GM13976 (cell line): Measurements from ENCODE around the gene PCSK6.
"Not testable (repeated sequence)": the region's sequence is repeated elsewhere in the genome, so short reads cannot be mapped to it uniquely, and the experiment has no call there.

ENCODE experiments used
- DNase-seq: peaks from one replicate; pipeline ENCODE4 v3.0.0; 2012; ENCODE audit warnings: low spot score
- in situ Hi-C: fragments of 300-500 bp; cut with MboI; formaldehyde crosslinking; loops from one replicate; pipeline ENCODE4 v1.12.0; 2022; ENCODE audit warnings: low sequenced_read_pairs, mixed read lengths, inconsistent platforms; ENCODE audit not compliant: unreplicated experiment
- TF ChIP-seq, protein P1 (sequence below): IDR thresholded peaks from 2 replicates; pipeline ENCODE4 v1.5.1; 2012; ENCODE audit warnings: borderline replicate concordance, mild to moderate bottlenecking; ENCODE audit not compliant: insufficient read depth; ENCODE audit errors: extremely low read depth, missing control alignments, control extremely low read depth

PCSK6 gene

DNA sequence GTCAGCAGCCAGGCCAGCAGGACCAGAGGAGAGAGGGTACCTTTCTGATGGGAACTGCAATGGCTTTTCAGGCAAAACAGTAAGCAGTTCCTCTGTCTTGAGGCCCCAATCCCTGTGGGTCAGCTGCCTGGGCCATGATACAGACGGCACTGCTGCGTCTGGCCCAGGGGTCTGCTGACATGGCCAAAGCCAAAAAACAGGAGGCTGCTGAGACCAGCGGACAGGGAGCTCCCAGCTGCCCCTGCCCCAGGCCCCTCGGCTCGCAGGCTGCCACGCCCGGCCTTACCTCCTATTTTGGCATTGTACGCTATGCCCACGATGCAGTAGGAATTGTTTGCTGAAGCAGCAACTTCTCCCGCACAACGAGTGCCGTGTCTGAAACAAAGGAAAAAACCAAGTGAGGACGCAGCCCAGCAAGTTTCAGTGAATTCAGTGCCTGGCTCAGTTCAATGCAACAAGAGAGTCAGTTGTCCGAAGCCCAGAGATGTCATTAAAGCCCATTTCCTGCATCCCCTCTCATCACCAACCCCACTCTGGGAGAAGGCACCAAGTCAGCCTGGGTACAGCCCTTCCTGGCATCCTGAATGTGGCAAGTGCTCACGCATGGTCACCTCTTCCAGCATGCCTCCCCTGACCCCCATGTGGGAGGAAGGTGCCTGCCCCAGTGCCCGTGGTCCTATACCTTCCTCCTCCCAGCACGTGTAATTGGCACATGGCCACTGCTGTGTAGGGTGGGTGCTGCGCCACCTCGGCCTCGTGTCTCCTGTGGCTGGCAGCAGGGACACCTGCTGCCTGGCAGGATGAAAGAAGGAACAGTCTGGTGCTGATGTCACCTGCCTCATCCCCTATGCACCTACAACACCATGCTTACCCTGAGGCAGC is 61.7 kb downstream of the PCSK6 start:
- TF ChIP-seq, protein P1, sequence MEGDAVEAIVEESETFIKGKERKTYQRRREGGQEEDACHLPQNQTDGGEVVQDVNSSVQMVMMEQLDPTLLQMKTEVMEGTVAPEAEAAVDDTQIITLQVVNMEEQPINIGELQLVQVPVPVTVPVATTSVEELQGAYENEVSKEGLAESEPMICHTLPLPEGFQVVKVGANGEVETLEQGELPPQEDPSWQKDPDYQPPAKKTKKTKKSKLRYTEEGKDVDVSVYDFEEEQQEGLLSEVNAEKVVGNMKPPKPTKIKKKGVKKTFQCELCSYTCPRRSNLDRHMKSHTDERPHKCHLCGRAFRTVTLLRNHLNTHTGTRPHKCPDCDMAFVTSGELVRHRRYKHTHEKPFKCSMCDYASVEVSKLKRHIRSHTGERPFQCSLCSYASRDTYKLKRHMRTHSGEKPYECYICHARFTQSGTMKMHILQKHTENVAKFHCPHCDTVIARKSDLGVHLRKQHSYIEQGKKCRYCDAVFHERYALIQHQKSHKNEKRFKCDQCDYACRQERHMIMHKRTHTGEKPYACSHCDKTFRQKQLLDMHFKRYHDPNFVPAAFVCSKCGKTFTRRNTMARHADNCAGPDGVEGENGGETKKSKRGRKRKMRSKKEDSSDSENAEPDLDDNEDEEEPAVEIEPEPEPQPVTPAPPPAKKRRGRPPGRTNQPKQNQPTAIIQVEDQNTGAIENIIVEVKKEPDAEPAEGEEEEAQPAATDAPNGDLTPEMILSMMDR = no peak
- in situ Hi-C loops = no loop called here
- no peak for DNase-seq

DNA sequence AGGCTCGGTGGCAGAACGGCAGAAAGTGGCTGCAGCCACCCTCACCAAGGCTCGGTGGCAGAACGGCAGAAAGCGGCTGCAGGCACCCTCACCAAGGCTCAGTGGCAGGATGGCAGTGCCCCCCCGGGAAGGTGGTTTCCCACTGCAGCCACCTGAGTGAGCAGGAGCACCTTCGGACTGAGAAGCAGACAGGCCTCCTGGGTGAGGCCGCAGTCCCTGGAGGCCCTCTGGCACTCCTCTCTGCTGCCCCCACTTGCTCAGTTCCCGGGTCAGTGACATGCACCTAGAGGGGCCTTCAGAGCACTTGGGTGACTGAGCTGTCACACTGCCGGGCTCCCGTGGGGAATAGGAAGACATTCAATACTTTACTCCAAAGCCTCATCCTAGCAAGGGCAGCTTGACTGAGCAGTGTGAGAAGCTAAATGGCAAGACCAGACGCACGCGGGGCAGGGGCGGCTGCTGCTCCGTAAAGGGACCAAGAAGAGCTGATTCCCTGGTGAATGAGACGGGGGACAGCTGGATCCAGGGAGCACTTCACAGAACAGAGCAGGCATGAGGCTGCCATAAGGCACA is 62.7 kb downstream of the PCSK6 start:
- no peak for DNase-seq
- in situ Hi-C loops = no loop called here
- TF ChIP-seq, protein P1 = no peak

DNA sequence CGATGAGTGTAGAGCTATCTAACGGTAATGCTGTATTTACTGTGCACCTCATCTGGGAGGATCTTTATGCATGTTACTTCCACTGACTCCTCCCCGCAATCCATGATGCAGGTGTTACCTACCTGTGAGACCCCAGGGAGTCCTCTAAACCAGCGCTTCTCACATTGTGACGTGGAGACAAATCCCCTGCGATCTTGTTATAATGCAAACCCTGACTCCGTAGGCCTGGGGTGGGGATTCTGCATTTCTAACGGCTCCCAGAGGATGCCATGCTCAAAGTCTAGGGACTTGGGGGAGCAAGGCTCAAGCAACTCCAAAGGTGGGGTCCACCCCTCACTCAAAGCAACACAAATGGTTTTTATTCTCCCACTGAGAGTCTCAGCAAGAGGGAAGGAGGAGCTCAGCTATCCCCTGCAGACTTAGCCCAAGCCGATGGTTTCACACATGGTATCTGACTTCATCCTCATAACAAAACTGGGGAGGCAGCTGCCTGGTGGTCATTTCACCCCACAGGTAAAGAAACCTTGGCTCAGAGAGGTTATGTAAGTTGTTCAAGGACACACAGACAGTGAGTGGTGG is 63.6 kb downstream of the PCSK6 start:
- TF ChIP-seq, protein P1 = no peak
- in situ Hi-C loops = no loop called here

DNA sequence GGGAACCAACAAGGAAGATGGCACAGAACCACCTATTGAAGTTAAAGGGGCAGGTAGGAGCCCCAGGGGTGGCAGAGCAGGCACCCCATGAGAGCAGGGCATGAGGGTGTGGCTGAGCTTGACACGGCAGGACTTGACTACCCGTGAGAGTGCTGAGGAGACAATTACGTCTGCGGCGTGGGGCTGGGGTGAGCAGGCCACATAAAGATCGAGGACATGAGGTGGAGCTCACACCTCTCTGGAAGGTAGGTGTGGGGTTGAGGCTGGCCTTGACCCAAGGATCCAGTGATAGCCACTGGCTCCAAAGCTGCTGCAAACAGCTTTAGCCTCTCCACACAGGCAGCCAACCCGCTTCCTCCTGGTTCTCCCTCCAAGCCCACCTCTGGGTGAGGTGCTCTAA is 64.5 kb downstream of the PCSK6 start:
- DNase-seq = no peak
- in situ Hi-C loops = no loop called here
- TF ChIP-seq, protein P1 = no peak

More for the DNA sequence above, 63.6 kb downstream of the PCSK6 start:
- no peak for DNase-seq

DNA sequence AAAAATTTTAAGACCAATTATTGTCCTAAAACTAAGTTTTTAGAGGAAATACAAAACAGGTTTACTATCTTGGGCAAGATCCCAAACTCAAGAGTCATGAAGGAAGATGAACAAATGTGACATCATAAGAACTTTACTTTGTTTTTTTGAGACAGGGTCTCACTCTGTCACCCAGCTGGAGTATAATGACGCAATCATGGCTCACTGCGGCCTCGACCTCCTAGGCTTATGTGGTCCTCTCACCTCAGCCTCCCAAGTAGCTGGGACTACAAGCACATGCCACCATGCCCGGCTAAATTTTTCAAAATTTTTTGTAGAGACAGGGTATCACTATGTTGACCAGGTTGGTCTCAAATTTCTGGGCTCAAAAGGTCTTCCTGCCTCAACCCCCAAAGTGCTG is 69.3 kb downstream of the PCSK6 start:
- no peak for DNase-seq
- in situ Hi-C loops = no loop called here
- TF ChIP-seq, protein P1 = no peak

DNA sequence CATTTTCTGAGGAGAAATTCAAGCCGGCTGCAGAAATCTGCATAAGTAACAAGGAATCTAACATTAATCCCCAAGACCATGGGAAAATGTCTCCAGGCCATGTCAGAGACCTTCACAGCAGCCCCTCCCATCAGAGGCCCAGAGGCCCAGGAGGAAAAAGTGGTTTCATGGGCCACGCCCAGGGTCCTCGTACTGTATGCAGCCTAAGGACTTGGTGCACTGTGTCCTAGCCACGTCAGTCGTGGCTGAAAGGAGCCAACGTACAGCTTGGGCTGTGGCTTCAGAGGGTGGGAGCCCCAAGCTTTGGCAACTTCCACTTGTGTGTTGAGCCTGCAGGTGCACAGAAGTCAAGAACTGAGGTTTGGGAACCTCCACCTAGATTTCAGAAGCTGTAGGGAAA is 73.0 kb downstream of the PCSK6 start:
- DNase-seq, in situ Hi-C loops: not testable (repeated sequence)

DNA sequence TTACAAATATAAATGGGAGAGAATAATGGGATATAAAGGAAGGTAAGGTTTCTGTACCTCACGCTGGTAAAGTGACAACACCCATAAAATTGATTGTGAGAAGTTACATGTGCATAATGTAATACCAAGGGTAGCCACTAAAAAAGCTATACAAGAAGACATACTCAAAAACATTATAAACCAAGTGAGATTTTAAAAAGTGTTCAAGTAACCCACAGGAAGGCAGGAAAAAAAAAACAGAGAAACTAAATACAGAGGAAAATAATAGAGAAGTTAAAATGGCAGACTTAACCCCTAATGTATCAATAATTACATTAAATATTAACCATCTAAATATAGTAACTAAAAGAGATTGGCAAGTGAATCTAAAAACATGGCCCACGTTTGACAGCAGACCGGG is 76.3 kb downstream of the PCSK6 start:
- no peak for DNase-seq
- in situ Hi-C loops = no loop called here
- TF ChIP-seq, protein P1 = no peak
